Endothelial cell (in vitro differentiated cells): ENCODE data around the gene THBD. TPM values are rescaled to one million over a fixed set of nuclear protein-coding genes. Genes with fewer than 3 reads are reported as not detected.
A peak's percentile ranks its signal among the peaks of the same experiment; 100 is the strongest.

Experiments used
- DNase-seq: peaks from one replicate; pipeline ENCODE4 v3.0.0; 2021; ENCODE audit warnings: low spot score
- H3K27ac Mint-ChIP-seq: one replicate; pipeline ENCODE4 v1.8.0; 2021; ENCODE audit warnings: mixed read lengths, inconsistent platforms; ENCODE audit not compliant: unreplicated experiment
- H3K27me3 Mint-ChIP-seq: one replicate; pipeline ENCODE4 v1.8.0; 2021; ENCODE audit warnings: mild to moderate bottlenecking, moderate library complexity, mixed read lengths, inconsistent platforms; ENCODE audit not compliant: unreplicated experiment
- H3K36me3 Mint-ChIP-seq: one replicate; pipeline ENCODE4 v1.8.0; 2021; ENCODE audit warnings: mild to moderate bottlenecking, low read depth, mixed read lengths, inconsistent platforms; ENCODE audit not compliant: unreplicated experiment
- H3K4me1 Mint-ChIP-seq: one replicate; pipeline ENCODE4 v1.8.0; 2021; ENCODE audit warnings: mild to moderate bottlenecking, mixed read lengths, inconsistent platforms; ENCODE audit not compliant: unreplicated experiment
- H3K4me3 Mint-ChIP-seq: one replicate; pipeline ENCODE4 v1.8.0; 2021; ENCODE audit warnings: mild to moderate bottlenecking, mixed read lengths, inconsistent platforms; ENCODE audit not compliant: unreplicated experiment
- H3K9me3 Mint-ChIP-seq: one replicate; pipeline ENCODE4 v1.8.0; 2021; ENCODE audit warnings: mixed read lengths, inconsistent platforms; ENCODE audit not compliant: unreplicated experiment
- total RNA-seq: library from RNA; stranded (reverse); fragmentation: NEBNext Ultra II Directional; extraction: Animal tissue kit (Norgen Biotek cat#: 25700); gene quantifications from one replicate; pipeline ENCODE4 v1.2.1, GENCODE V29; 2021; ENCODE audit not compliant: unreplicated experiment
- TF ChIP-seq, protein P1 (sequence below): fragments of 200-600 bp; sonication (generic); IDR thresholded peaks from one replicate; pipeline ENCODE4 v1.5.0; 2021; ENCODE audit warnings: antibody characterized with exemption; ENCODE audit not compliant: unreplicated experiment

Gene THBD
- total RNA-seq, 1 donor from 2014 or later: 90.4 TPM

DNA sequence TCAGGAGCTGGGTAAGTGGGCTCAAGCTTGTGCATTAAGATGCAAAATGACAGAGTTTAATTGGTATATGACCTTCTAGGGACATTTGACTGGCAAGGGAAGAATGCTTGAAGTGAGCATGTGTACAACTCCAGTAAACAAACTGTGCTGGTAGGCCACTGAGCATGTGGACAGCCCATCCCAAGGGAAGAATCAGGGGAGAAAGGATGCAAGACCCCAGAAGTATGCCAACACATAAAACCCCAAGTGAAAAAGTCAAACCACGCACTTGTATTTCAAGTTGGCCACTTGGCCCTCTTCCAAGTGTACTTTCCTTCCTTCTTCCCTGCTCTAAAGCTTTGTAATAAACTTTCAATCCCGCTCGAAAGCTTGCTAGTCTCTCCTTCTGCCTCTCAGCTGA is 10.4 kb upstream of the THBD start:
- H3K36me3 Mint-ChIP-seq: no peaks in the 10 kb centered on the region
- TF ChIP-seq, protein P1, sequence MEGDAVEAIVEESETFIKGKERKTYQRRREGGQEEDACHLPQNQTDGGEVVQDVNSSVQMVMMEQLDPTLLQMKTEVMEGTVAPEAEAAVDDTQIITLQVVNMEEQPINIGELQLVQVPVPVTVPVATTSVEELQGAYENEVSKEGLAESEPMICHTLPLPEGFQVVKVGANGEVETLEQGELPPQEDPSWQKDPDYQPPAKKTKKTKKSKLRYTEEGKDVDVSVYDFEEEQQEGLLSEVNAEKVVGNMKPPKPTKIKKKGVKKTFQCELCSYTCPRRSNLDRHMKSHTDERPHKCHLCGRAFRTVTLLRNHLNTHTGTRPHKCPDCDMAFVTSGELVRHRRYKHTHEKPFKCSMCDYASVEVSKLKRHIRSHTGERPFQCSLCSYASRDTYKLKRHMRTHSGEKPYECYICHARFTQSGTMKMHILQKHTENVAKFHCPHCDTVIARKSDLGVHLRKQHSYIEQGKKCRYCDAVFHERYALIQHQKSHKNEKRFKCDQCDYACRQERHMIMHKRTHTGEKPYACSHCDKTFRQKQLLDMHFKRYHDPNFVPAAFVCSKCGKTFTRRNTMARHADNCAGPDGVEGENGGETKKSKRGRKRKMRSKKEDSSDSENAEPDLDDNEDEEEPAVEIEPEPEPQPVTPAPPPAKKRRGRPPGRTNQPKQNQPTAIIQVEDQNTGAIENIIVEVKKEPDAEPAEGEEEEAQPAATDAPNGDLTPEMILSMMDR: no peak
- H3K27me3 Mint-ChIP-seq: no peaks in the 10 kb centered on the region
- peaks cover 36% of the 10 kb centered on the region for H3K4me1 Mint-ChIP-seq
- no peaks in the 10 kb centered on the region for H3K9me3 Mint-ChIP-seq
- H3K4me3 Mint-ChIP-seq: no peak overlapping the region
- DNase-seq: no peak
- no peak overlapping the region for H3K27ac Mint-ChIP-seq

DNA sequence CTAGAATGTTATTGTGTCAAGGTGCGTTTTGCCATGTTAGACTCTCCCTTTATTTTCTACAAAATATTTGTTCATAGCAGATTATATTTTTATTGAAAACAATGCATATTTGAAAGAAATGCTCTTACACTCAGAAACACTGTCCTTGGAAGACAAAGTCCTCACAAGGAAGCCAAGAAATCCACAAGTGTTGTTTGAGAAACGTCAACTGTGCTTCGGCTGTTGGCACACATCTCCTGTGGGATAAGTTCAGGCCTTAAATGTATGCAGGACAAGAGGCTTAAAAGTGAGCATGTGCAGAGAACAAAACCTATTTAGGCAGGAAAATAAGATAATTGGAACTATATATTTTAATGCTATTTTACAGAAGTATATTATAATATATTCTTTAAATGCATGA is 9.5 kb upstream of the THBD start:
- Mint-ChIP-seq H3K4me3 (no peak overlapping the region), H3K27me3 (no peaks in the 10 kb centered on the region), H3K36me3 (no peaks in the 10 kb centered on the region), H3K4me1 (peaks cover 30% of the 10 kb centered on the region), H3K9me3 (no peaks in the 10 kb centered on the region), H3K27ac (no peak overlapping the region)
- DNase-seq: no peak
- TF ChIP-seq, protein P1: no peak

DNA sequence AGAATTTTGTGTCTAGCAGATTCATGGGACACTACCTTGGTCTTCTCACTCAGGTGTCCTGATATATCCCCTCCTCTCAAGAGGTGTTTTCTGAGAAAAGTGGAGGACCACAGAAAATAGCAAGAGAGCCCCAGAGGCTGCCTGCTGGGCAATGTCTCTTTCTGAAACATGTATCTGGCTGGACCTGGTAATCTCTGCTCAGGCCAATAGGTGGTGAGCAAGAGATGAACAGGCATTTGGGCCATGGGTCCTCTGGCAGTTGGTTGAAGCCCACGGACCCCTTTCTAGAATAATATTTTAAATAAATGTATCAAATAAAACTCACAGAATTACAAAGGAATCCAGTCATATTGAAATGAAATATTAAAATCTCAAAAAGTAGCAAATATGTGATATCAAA is 8.8 kb upstream of the THBD start:
- H3K4me1 Mint-ChIP-seq: peaks cover 27% of the 10 kb centered on the region
- no peak overlapping the region for H3K4me3 Mint-ChIP-seq
- H3K27me3 Mint-ChIP-seq: peaks cover 2% of the 10 kb centered on the region
- H3K9me3 Mint-ChIP-seq: no peaks in the 10 kb centered on the region
- TF ChIP-seq, protein P1: no peak
- no peak for DNase-seq
- H3K27ac Mint-ChIP-seq: no peak overlapping the region
- no peaks in the 10 kb centered on the region for H3K36me3 Mint-ChIP-seq

DNA sequence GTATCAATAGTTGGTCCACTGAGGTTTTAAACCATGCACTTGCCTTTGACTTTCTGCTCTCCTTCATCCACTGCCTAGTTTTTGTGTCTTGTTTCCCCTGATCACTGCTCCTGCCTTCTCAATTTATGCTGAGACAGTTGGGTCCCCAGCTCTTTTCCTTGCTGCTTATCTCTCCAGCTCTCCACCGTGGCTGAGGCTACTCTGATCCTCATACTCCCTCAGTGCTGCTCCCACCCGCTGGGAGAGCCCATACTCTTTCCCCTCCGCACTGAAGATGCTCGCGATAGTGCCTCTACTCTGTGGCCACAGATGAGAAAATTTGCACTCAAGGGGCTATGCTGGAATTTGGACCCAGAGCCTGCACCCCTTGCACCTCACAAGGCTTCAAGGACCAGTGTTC is 3.4 kb upstream of the THBD start:
- Mint-ChIP-seq H3K4me3 (peak overlapping the region; percentile 69), H3K27ac (peak overlapping the region; percentile 45), H3K9me3 (no peaks in the 10 kb centered on the region), H3K4me1 (peaks cover 24% of the 10 kb centered on the region), H3K36me3 (no peaks in the 10 kb centered on the region), H3K27me3 (peaks cover 15% of the 10 kb centered on the region)
- TF ChIP-seq, protein P1: no peak
- no peak for DNase-seq

DNA sequence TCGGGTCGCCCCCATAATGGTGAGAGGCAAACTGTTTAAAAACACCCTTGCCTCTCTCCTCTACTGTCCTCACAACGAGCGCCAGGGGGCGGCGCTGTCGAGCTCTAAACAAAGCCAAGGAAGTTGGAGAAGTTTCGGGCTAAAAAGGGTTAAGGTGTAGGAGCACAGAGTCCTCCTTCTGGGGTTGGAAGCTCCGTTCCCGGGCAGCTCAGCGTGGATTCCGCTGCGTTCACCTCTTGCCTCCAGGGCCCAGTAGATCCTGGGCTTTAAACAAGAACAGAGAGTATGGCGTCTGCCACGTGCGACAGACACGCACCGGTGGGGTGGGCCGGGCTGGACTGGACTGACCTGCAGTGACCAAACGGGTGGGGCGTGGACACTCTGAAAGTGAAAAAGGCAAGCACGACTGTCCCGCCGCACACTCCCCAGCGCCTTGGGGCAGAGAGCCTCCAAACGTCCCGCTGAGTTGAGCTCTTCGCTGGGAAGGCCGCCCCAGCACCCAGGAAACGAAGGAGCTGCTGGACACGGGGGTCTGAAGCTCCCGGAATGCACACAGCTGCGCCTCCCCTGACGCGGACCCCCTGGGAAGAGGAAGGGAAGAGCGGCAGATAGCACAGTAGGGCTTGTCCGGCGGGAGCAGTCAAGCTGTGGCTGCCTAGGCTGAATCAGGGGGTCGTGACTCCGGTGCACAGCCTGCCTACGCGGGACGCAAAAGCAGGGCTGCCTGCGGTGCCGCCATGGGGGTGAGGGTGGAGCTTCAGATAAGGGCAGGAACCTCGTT is 1.6 kb upstream of the THBD start:
- peaks cover 7% of the 10 kb centered on the region for H3K36me3 Mint-ChIP-seq
- DNase-seq: peak; percentile 97
- peaks cover 37% of the 10 kb centered on the region for H3K4me1 Mint-ChIP-seq
- TF ChIP-seq, protein P1: peak; percentile 94
- H3K27me3 Mint-ChIP-seq: peaks cover 19% of the 10 kb centered on the region
- H3K4me3 Mint-ChIP-seq: peak overlapping the region; percentile 95
- H3K9me3 Mint-ChIP-seq: peaks cover 4% of the 10 kb centered on the region
- H3K27ac Mint-ChIP-seq: peak overlapping the region; percentile 98
